SIG-M5 treated with dmso at 0.1 percent for 504 hours (cell line): ENCODE data around the gene ITCH.

Experiments
- DNase-seq: peaks from one replicate; lab custom pipeline; 2025; ENCODE audit not compliant: unreplicated experiment; lab: John Stamatoyannopoulos, UW

Gene ITCH

GRCh38 chr20:34527016-34527415 lies 163.9 kb downstream of the ITCH start:
- DNase-seq: no peak

GRCh38 chr20:34528921-34529297 lies 165.8 kb downstream of the ITCH start:
- DNase-seq: no peak

- no peak for DNase-seq
Observed at GRCh38 chr20:34529742-34530141, 166.7 kb downstream of the ITCH start.

GRCh38 chr20:34530342-34530741 lies 167.3 kb downstream of the ITCH start:
- no peak for DNase-seq

GRCh38 chr20:34531608-34532265 lies 168.7 kb downstream of the ITCH start:
- DNase-seq: no peak

- DNase-seq: no peak
Observed at GRCh38 chr20:34532320-34532719, 169.2 kb downstream of the ITCH start.

- no peak for DNase-seq
Observed at GRCh38 chr20:34532756-34533155, 169.7 kb downstream of the ITCH start.

GRCh38 chr20:34534391-34535165 lies 171.5 kb downstream of the ITCH start:
- DNase-seq: no peak

GRCh38 chr20:34535301-34535840 lies 172.3 kb downstream of the ITCH start:
- no peak for DNase-seq

GRCh38 chr20:34535857-34536256 lies 172.8 kb downstream of the ITCH start:
- DNase-seq: no peak

GRCh38 chr20:34536798-34537394 lies 173.8 kb downstream of the ITCH start:
- DNase-seq: peak; percentile 49

- no peak for DNase-seq
Observed at GRCh38 chr20:34537651-34538050, 174.6 kb downstream of the ITCH start.

- DNase-seq: peak; percentile 53
Observed at GRCh38 chr20:34538671-34539123, 175.6 kb downstream of the ITCH start.

GRCh38 chr20:34539756-34540155 lies 176.7 kb downstream of the ITCH start:
- no peak for DNase-seq

- DNase-seq: no peak
Observed at GRCh38 chr20:34540596-34541263, 177.7 kb downstream of the ITCH start.

- no peak for DNase-seq
Observed at GRCh38 chr20:34541264-34541901, 178.3 kb downstream of the ITCH start.

GRCh38 chr20:34541917-34542316 lies 178.8 kb downstream of the ITCH start:
- no peak for DNase-seq

- no peak for DNase-seq
Observed at GRCh38 chr20:34542439-34542838, 179.4 kb downstream of the ITCH start.

GRCh38 chr20:34543463-34544056 lies 180.5 kb downstream of the ITCH start:
- DNase-seq: no peak

GRCh38 chr20:34544109-34544796 lies 181.2 kb downstream of the ITCH start:
- no peak for DNase-seq
